HTERT RPE-1 (cell line): ENCODE results near the gene GPRC5D.

Experiments
- in situ Hi-C: fragments of 300-500 bp; cut with MboI; formaldehyde crosslinking; loops from 4 replicates; pipeline ENCODE4 v1.14.3; 2020; ENCODE audit warnings: low sequenced_read_pairs

The GPRC5D gene

GRCh38 chr12:12909228-12909994 lies 42.6 kb downstream of the GPRC5D start:
- in situ Hi-C loops = no loop called here

- in situ Hi-C loops = no loop called here
Measured at GRCh38 chr12:12908711-12909110, 43.3 kb downstream of the GPRC5D start.

- in situ Hi-C loops = no loop called here
Measured at GRCh38 chr12:12908252-12908651, 43.7 kb downstream of the GPRC5D start.

GRCh38 chr12:12907552-12907951 lies 44.4 kb downstream of the GPRC5D start:
- in situ Hi-C loops = no loop called here

- in situ Hi-C loops = no loop called here
Measured at GRCh38 chr12:12903642-12904609, 48.0 kb downstream of the GPRC5D start.

GRCh38 chr12:12902036-12902435 lies 49.9 kb downstream of the GPRC5D start:
- in situ Hi-C loops = no loop called here

GRCh38 chr12:12901158-12901791 lies 50.7 kb downstream of the GPRC5D start:
- in situ Hi-C loops = no loop called here

GRCh38 chr12:12900786-12901157 lies 51.2 kb downstream of the GPRC5D start:
- in situ Hi-C loops = no loop called here

GRCh38 chr12:12899530-12900380 lies 52.2 kb downstream of the GPRC5D start:
- in situ Hi-C loops = no loop called here

GRCh38 chr12:12898911-12899511 lies 53.0 kb downstream of the GPRC5D start:
- in situ Hi-C loops = no loop called here

GRCh38 chr12:12898136-12898717 lies 53.7 kb downstream of the GPRC5D start:
- in situ Hi-C loops = no loop called here

GRCh38 chr12:12897302-12897701 lies 54.7 kb downstream of the GPRC5D start:
- in situ Hi-C loops = no loop called here

GRCh38 chr12:12896260-12896659 lies 55.7 kb downstream of the GPRC5D start:
- in situ Hi-C loops = no loop called here

- in situ Hi-C loops = no loop called here
Measured at GRCh38 chr12:12893438-12893837, 58.5 kb downstream of the GPRC5D start.

- in situ Hi-C loops = no loop called here
Measured at GRCh38 chr12:12892681-12893141, 59.3 kb downstream of the GPRC5D start.

- in situ Hi-C loops = no loop called here
Measured at GRCh38 chr12:12891881-12892355, 60.1 kb downstream of the GPRC5D start.

- in situ Hi-C loops = no loop called here
Measured at GRCh38 chr12:12891080-12891880, 60.7 kb downstream of the GPRC5D start, which contains the start of gene GPRC5A. TSS of gene GPRC5A (plus strand) at chr12:12891562. CDS start at chr12:12908250, 16,688 bp downstream.
